ENCODE results near the gene ZRANB3.

Gene ZRANB3

DNA sequence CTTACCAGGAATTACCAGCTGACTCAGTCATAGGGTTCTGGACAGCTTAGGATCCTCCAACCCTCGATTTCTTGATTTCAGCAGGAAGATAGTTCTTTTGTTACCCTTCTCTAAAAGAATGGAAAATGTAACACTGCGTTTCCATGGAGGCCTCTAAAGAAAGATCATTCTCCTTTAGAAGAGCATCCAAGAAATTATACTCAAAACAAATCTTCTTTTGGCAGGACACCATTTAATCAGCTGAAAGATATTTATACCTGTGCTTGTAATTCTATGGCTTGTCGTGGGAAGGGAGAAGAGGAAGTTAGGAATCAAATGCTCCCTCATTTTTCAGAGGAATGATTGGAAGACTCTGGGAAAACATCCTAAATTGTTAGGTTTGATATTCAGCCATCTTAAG, 348.4 kb downstream of the ZRANB3 start:
- no peak overlapping the region for H3K27ac ChIP-seq
- TF ChIP-seq, protein P1, sequence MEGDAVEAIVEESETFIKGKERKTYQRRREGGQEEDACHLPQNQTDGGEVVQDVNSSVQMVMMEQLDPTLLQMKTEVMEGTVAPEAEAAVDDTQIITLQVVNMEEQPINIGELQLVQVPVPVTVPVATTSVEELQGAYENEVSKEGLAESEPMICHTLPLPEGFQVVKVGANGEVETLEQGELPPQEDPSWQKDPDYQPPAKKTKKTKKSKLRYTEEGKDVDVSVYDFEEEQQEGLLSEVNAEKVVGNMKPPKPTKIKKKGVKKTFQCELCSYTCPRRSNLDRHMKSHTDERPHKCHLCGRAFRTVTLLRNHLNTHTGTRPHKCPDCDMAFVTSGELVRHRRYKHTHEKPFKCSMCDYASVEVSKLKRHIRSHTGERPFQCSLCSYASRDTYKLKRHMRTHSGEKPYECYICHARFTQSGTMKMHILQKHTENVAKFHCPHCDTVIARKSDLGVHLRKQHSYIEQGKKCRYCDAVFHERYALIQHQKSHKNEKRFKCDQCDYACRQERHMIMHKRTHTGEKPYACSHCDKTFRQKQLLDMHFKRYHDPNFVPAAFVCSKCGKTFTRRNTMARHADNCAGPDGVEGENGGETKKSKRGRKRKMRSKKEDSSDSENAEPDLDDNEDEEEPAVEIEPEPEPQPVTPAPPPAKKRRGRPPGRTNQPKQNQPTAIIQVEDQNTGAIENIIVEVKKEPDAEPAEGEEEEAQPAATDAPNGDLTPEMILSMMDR (conservative IDR thresholded peaks at IDR 0.05), result no peak

DNA sequence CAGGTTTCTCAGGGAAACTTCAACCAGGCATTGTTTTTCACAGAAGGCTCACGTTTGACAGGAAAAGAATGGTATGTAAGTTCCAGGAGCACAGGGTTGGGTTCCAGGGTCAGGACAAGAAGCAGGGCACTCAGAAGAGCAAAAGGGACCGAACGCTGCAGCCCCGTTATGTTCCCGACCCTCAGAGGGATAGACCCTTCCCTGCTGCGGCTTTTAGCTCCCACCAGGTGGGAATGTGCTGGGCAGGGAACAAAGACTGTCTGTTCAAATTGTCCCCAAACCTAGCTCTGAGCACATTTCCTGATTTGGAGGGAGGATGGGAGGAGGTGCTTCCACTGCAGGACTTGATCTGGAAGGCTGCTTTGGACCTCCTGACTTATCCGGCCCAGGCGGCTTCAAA, 348.8 kb downstream of the ZRANB3 start:
- no peak for TF ChIP-seq ZFX (IDR thresholded peaks at IDR 0.05)
- TF ChIP-seq, protein P1 (conservative IDR thresholded peaks at IDR 0.05), result no peak
- H3K27ac ChIP-seq, result no peak overlapping the region

DNA sequence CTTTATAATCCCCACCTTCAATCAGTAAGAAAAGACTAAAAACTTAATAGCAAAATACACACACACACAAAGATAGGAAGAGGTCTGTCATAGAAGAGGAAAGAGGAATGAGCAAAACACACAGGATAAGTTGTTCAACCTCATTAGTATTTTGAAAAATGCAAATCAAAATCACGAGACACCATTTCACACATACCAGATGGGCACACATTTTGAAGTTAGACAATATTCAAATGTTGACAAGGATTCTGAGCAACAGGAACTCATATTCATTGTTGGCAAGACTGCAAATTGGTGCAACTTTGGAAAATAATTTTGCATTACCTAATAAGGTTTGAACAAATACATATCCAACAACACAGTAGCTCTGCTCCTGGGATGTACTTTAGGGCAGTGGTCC, 351.3 kb downstream of the ZRANB3 start:
- no peak for TF ChIP-seq ZFX (IDR thresholded peaks at IDR 0.05)
- TF ChIP-seq, protein P1 (conservative IDR thresholded peaks at IDR 0.05), result no peak
- no peak overlapping the region for H3K27ac ChIP-seq

GRCh38 chr2:135175177-135175576, 355.8 kb downstream of the ZRANB3 start:
- TF ChIP-seq ZFX (IDR thresholded peaks at IDR 0.05), result no peak
- TF ChIP-seq, protein P1 (conservative IDR thresholded peaks at IDR 0.05), result no peak
- no peak overlapping the region; the same call in 1 of the 2 replicates for H3K27ac ChIP-seq

DNA sequence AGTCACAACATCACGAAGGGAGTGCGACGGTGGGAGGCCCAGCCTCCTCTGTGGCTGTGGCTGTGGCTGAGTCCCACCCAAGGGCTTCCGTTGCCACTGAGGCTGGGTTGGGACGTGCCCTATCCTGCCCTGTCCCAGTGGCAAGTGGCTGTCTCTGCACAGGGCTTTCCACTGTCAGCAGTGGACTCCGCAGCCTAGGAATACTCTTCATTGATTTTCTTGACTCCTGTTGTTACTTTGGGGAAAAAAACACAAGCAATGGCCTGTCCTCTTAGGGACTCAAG, 356.3 kb downstream of the ZRANB3 start:
- TF ChIP-seq, protein P1 (conservative IDR thresholded peaks at IDR 0.05), result no peak
- TF ChIP-seq ZFX (IDR thresholded peaks at IDR 0.05), result no peak

GRCh38 chr2:135174049-135174809, 356.8 kb downstream of the ZRANB3 start:
- TF ChIP-seq, protein P1 (conservative IDR thresholded peaks at IDR 0.05), result no peak
- TF ChIP-seq ZFX (IDR thresholded peaks at IDR 0.05), result no peak
- no peak overlapping the region; the same call in 1 of the 2 replicates for H3K27ac ChIP-seq

More for the DNA sequence above, 356.3 kb downstream of the ZRANB3 start:
- no peak overlapping the region; the same call in 1 of the 2 replicates for H3K27ac ChIP-seq

DNA sequence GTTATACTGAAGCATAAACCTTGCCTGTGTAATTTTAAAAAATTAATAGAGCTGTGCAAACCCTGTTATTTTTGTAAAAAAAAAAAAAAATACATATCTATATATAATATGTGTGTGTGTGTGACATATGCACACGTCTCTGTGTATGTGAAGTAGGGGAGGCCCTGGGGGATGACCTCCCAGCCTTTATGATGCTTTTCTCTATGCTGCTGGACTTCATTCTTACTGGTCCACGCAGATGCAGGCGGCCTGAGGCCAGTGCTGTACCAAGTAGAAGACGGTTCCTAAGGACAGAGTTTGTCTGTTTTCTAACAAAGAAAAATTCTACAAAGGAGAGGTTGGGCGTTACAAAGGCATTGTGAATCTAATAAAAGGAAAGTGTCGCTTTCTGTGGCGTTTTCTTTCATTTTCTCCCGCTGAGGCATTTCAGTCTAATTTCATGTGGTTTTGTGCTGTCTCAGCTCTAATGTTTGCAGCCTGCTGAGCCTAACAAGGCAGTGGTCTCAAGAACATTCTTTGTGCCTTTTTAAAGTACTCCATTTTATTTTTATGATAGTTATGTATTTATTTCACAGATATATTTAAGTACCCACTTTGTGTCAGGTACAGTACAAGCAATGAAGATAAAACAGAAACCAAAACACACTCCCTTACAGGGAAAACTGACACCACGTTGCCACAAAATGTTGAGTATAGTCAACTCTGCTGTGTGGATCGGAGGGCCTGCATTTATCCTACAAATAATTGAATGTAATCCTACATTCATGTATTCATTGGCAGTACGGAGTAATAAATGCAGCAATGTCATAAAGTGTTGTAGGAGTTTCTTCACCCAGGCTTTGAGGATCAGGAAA, 360.9 kb downstream of the ZRANB3 start:
- no peak overlapping the region for H3K27ac ChIP-seq

More for the DNA sequence above, 360.9 kb downstream of the ZRANB3 start:
- TF ChIP-seq ZFX (IDR thresholded peaks at IDR 0.05), result no peak
- TF ChIP-seq, protein P1 (conservative IDR thresholded peaks at IDR 0.05), result no peak
